Measurements from ENCODE around the gene STAB2.

STAB2 gene

DNA sequence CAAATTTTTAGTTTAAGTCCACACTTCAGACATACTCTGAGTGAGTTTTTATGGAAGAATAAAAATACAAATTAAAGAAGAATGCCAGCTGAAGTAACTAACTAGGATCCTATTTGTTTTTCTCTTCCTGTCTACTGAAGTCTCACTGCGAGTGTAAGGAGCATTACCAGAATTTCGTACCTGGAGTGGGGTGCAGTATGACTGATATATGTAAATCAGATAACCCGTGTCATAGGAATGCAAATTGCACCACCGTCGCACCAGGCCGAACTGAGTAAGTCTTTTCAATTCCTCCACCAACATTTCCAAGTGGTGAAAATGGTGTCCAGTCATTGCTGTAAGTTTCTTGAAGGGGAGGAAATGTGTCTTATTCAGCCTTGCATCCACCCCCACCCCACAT is 52.9 kb downstream of the STAB2 start:
- H3K4me3 ChIP-seq (ENCODE audit: severe bottlenecking), result no peak overlapping the region
- no peaks in the 10 kb centered on the region for H3K36me3 ChIP-seq (ENCODE audit: low read depth)
- no peaks in the 10 kb centered on the region for H3K27me3 ChIP-seq (ENCODE audit: insufficient read depth, poor library complexity, severe bottlenecking)
- ATAC-seq (ENCODE audit: low read depth) (no peak), DNase-seq (ENCODE audit: low spot score) (no peak)
- no peaks in the 10 kb centered on the region for H3K9me3 ChIP-seq (ENCODE audit: severe bottlenecking)
- no peaks in the 10 kb centered on the region for H3K4me1 ChIP-seq (ENCODE audit: insufficient read depth, poor library complexity, severe bottlenecking)
- no peak overlapping the region for H3K27ac ChIP-seq (ENCODE audit: poor library complexity, severe bottlenecking)
- TF ChIP-seq, protein P1, sequence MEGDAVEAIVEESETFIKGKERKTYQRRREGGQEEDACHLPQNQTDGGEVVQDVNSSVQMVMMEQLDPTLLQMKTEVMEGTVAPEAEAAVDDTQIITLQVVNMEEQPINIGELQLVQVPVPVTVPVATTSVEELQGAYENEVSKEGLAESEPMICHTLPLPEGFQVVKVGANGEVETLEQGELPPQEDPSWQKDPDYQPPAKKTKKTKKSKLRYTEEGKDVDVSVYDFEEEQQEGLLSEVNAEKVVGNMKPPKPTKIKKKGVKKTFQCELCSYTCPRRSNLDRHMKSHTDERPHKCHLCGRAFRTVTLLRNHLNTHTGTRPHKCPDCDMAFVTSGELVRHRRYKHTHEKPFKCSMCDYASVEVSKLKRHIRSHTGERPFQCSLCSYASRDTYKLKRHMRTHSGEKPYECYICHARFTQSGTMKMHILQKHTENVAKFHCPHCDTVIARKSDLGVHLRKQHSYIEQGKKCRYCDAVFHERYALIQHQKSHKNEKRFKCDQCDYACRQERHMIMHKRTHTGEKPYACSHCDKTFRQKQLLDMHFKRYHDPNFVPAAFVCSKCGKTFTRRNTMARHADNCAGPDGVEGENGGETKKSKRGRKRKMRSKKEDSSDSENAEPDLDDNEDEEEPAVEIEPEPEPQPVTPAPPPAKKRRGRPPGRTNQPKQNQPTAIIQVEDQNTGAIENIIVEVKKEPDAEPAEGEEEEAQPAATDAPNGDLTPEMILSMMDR (IDR thresholded peaks at IDR 0.05; ENCODE audit: poor library complexity, severe bottlenecking), result no peak

DNA sequence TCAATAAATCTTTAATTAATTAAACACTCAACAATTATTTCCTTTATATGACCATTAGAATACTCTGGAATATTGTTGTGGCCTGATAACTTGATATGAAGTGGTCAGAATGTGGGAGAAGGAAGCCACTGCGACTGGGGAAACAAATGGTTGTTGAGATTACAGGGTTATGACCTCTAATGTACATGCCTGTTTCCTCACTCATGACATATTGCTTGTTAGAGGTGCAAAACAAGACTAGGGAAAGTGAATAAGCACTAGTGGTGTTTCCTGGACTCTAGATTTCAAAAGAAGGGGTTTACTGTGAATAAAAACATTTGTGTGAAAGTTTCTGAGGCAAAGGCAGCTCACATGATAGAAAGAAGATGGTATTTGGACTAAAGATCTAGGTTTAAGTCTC is 53.3 kb downstream of the STAB2 start:
- H3K36me3 ChIP-seq (ENCODE audit: low read depth), result no peaks in the 10 kb centered on the region
- ATAC-seq (ENCODE audit: low read depth), result no peak
- no peak overlapping the region for H3K27ac ChIP-seq (ENCODE audit: poor library complexity, severe bottlenecking)
- H3K9me3 ChIP-seq (ENCODE audit: severe bottlenecking), result no peaks in the 10 kb centered on the region
- no peaks in the 10 kb centered on the region for H3K27me3 ChIP-seq (ENCODE audit: insufficient read depth, poor library complexity, severe bottlenecking)
- no peaks in the 10 kb centered on the region for H3K4me1 ChIP-seq (ENCODE audit: insufficient read depth, poor library complexity, severe bottlenecking)
- TF ChIP-seq, protein P1 (IDR thresholded peaks at IDR 0.05; ENCODE audit: poor library complexity, severe bottlenecking), result no peak
- no peak overlapping the region for H3K4me3 ChIP-seq (ENCODE audit: severe bottlenecking)
- DNase-seq (ENCODE audit: low spot score), result no peak

DNA sequence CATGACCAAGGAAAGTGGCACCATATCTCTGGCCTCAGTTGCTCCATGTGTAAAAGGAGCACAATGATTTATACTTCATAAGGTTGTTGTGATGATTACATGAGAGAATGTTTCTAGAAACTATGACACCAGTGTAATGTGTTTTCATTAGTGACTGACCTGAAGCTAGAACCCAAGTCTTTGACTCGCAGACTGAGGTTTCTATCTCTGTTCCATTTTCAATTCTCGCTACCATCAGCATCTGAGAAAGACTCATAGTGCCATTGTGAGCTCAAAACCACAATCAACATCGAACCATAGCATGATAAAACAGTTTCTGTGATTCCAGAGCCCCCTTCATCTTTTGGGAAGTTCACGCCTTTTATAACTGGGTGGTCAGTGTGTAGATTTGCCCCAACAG is 53.8 kb downstream of the STAB2 start:
- DNase-seq (ENCODE audit: low spot score) (no peak), ATAC-seq (ENCODE audit: low read depth) (no peak)
- TF ChIP-seq, protein P1 (IDR thresholded peaks at IDR 0.05; ENCODE audit: poor library complexity, severe bottlenecking), result no peak
- H3K4me3 ChIP-seq (ENCODE audit: severe bottlenecking), result no peak overlapping the region
- no peaks in the 10 kb centered on the region for H3K9me3 ChIP-seq (ENCODE audit: severe bottlenecking)
- no peak overlapping the region for H3K27ac ChIP-seq (ENCODE audit: poor library complexity, severe bottlenecking)
- no peaks in the 10 kb centered on the region for H3K36me3 ChIP-seq (ENCODE audit: low read depth)
- H3K27me3 ChIP-seq (ENCODE audit: insufficient read depth, poor library complexity, severe bottlenecking), result no peaks in the 10 kb centered on the region
- no peaks in the 10 kb centered on the region for H3K4me1 ChIP-seq (ENCODE audit: insufficient read depth, poor library complexity, severe bottlenecking)

DNA sequence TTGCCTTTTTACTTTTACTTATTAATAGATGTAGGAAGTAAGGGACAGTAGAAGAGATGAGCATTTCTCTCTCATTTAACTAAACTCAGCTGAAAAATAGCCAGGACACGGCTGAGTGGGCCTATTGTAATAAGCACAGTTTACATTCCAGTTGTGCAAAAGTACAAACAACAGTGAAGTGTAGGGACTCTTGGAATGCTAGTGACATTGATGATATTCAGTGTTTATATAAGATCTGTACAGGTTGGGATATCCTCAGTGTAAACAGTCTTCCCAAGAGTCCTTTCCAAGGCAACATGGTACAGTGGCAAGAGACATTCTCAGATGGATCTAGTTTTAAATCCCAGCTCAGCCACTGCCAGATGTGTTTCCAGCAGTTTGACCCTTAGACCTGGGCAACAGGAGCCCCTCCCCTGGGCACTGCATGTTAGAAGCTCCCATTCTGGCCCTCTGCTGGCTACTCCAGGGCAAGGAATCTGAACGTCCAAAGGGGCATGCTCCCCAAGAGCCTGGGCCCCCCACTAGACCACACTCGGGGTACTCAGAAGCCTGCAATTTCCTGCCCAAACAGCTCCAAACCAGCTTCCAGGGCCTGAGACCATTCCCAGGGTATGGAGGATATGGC is 55.3 kb downstream of the STAB2 start:
- DNase-seq (ENCODE audit: low spot score) (no peak), ATAC-seq (ENCODE audit: low read depth) (no peak)
- H3K9me3 ChIP-seq (ENCODE audit: severe bottlenecking), result no peaks in the 10 kb centered on the region
- no peaks in the 10 kb centered on the region for H3K36me3 ChIP-seq (ENCODE audit: low read depth)
- H3K27ac ChIP-seq (ENCODE audit: poor library complexity, severe bottlenecking), result no peak overlapping the region
- H3K4me3 ChIP-seq (ENCODE audit: severe bottlenecking), result no peak overlapping the region
- TF ChIP-seq, protein P1 (IDR thresholded peaks at IDR 0.05; ENCODE audit: poor library complexity, severe bottlenecking), result no peak
- H3K4me1 ChIP-seq (ENCODE audit: insufficient read depth, poor library complexity, severe bottlenecking), result no peaks in the 10 kb centered on the region
- no peaks in the 10 kb centered on the region for H3K27me3 ChIP-seq (ENCODE audit: insufficient read depth, poor library complexity, severe bottlenecking)

DNA sequence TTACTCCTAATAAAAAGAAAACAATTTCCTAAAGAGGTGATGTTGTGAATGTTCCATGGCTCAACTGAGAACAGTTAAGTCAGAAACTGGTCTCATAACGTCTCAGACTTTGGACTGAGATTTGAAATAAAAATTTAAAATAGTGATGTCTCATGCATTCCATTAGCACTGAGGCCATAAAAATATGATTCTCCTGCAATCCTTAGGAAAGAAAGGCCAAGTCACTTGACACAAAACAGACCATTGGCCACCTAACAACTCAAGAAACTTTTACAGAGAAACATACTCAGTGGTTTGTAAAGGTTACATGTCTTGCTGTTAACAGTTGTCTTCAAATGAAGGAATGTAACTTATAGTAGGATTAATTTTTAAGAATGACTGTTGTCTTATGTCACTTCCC is 58.1 kb downstream of the STAB2 start:
- H3K27me3 ChIP-seq (ENCODE audit: insufficient read depth, poor library complexity, severe bottlenecking), result no peaks in the 10 kb centered on the region
- DNase-seq (ENCODE audit: low spot score) (no peak), ATAC-seq (ENCODE audit: low read depth) (no peak)
- H3K4me3 ChIP-seq (ENCODE audit: severe bottlenecking), result no peak overlapping the region
- no peak overlapping the region for H3K27ac ChIP-seq (ENCODE audit: poor library complexity, severe bottlenecking)
- TF ChIP-seq, protein P1 (IDR thresholded peaks at IDR 0.05; ENCODE audit: poor library complexity, severe bottlenecking), result no peak
- H3K36me3 ChIP-seq (ENCODE audit: low read depth), result no peaks in the 10 kb centered on the region
- no peaks in the 10 kb centered on the region for H3K9me3 ChIP-seq (ENCODE audit: severe bottlenecking)
- peaks cover 5% of the 10 kb centered on the region for H3K4me1 ChIP-seq (ENCODE audit: insufficient read depth, poor library complexity, severe bottlenecking)

Data from RWPE2 (cell line).